Keratinocyte (primary cell): ENCODE measurements around the gene SLC25A47. TPM values are rescaled to one million over a fixed set of nuclear protein-coding genes. Genes with fewer than 3 reads are reported as not detected.

Source experiments
- DNase-seq: peaks from one replicate; pipeline ENCODE4 v3.0.0-alpha.2; 2011; ENCODE audit warnings: low read depth, missing footprints, low spot score
- FAIRE-seq: peaks from 2 replicates; lab custom pipeline; 2011; peaks lifted over from hg19 to GRCh38; lab: Jason Lieb, UNC
- H2AFZ ChIP-seq: 2 replicates; pipeline ENCODE4 v1.6.0; 2012; ENCODE audit warnings: low read length, control low read depth, inconsistent platforms; ENCODE audit not compliant: control insufficient read depth
- H3K27ac ChIP-seq: 2 replicates; pipeline ENCODE4 v1.5.1; 2011; ENCODE audit warnings: low read length; ENCODE audit not compliant: control insufficient read depth, insufficient read depth
- H3K27me3 ChIP-seq: 3 replicates; pipeline ENCODE4 v1.6.0; 2011; ENCODE audit warnings: low read length; ENCODE audit not compliant: control insufficient read depth, insufficient read depth; ENCODE audit errors: extremely low read depth
- H3K36me3 ChIP-seq, 2 experiments: 2 replicates in 1 of 2; 3 replicates in 1 of 2; pipeline ENCODE4 v1.5.1; 2011; ENCODE audit warnings: low read length in 2 of 2, mild to moderate bottlenecking in 1 of 2; ENCODE audit not compliant: control insufficient read depth in 2 of 2, insufficient read depth in 2 of 2; ENCODE audit errors: extremely low read depth in 1 of 2
- H3K4me1 ChIP-seq: 3 replicates; pipeline ENCODE4 v1.5.1; 2011; ENCODE audit warnings: low read length; ENCODE audit not compliant: control insufficient read depth, insufficient read depth; ENCODE audit errors: extremely low read depth
- H3K4me2 ChIP-seq: 3 replicates; pipeline ENCODE4 v1.6.0; 2011; ENCODE audit warnings: low read depth, low read length; ENCODE audit not compliant: control insufficient read depth, insufficient read depth; ENCODE audit errors: extremely low read depth
- H3K4me3 ChIP-seq, 3 experiments: fragments of 200-600 bp in 1 of 3; sonication (generic) in 1 of 3; 2 replicates in 2 of 3; 3 replicates in 1 of 3; pipeline ENCODE4 v1.5.1; 2011 to 2016; ENCODE audit warnings: low read length in 3 of 3, mild to moderate bottlenecking in 3 of 3, control low read depth in 2 of 3, inconsistent platforms in 1 of 3, low read depth in 1 of 3, mixed read lengths in 1 of 3, mixed run types in 1 of 3, moderate library complexity in 1 of 3; ENCODE audit not compliant: control insufficient read depth in 2 of 3, insufficient read depth in 2 of 3; ENCODE audit errors: extremely low read depth in 1 of 3
- H3K79me2 ChIP-seq: 2 replicates; pipeline ENCODE4 v1.6.0; 2012; ENCODE audit warnings: low read length; ENCODE audit not compliant: control insufficient read depth, insufficient read depth
- H3K9ac ChIP-seq: 3 replicates; pipeline ENCODE4 v1.6.0; 2011; ENCODE audit warnings: low read length; ENCODE audit not compliant: control insufficient read depth, insufficient read depth; ENCODE audit errors: extremely low read depth
- H3K9me1 ChIP-seq: 3 replicates; pipeline ENCODE4 v1.6.0; 2011; ENCODE audit warnings: low read length; ENCODE audit not compliant: control insufficient read depth, insufficient read depth; ENCODE audit errors: extremely low read depth
- H3K9me3 ChIP-seq: 2 replicates; pipeline ENCODE4 v1.5.1; 2012; ENCODE audit warnings: low read depth, low read length; ENCODE audit not compliant: control insufficient read depth
- H4K20me1 ChIP-seq: 3 replicates; pipeline ENCODE4 v1.6.0; 2011; ENCODE audit warnings: low read length; ENCODE audit not compliant: control insufficient read depth, insufficient read depth; ENCODE audit errors: extremely low read depth
- CTCF ChIP-seq, 3 experiments: IDR thresholded peaks in 1 of 3; conservative IDR thresholded peaks in 1 of 3; optimal IDR thresholded peaks in 1 of 3; 2 replicates in 2 of 3; 3 replicates in 1 of 3; pipeline versions ENCODE3 to v1.5.1; 2011; ENCODE audit warnings: low read length in 3 of 3, mild to moderate bottlenecking in 3 of 3, moderate library complexity in 2 of 3, control low read depth in 1 of 3, inconsistent platforms in 1 of 3; ENCODE audit not compliant: insufficient read depth in 2 of 3; ENCODE audit errors: extremely low read depth in 1 of 3
- EZH2 ChIP-seq: IDR thresholded peaks from one replicate; pipeline ENCODE4 v1.6.1; 2012; ENCODE audit warnings: inconsistent platforms, mild to moderate bottlenecking, low read length, moderate library complexity
- dilution Hi-C: fragments of 300-500 bp; cut with MboI; formaldehyde crosslinking; loops from one replicate; pipeline ENCODE4 v1.7.0; 2020; ENCODE audit warnings: low sequenced_read_pairs; ENCODE audit not compliant: extremely low pct_ligation_motif_present
- polyA plus RNA-seq, 5 experiments: library from polyadenylated mRNA; depleted of rRNA in 3 of 5; stranded (reverse) in 3 of 5; stranded (forward) in 1 of 5; unstranded in 1 of 5; fragments of >200 nt; gene quantifications; 1 replicate in 1 of 5; 2 replicates in 3 of 5; 3 replicates in 1 of 5; pipeline versions ENCODE4 v1.2.1 to v1.2.3, GENCODE V29; 2011 to 2012; ENCODE audit warnings: missing spikeins in 2 of 5, low read depth in 1 of 5, low replicate concordance in 1 of 5

SLC25A47 gene
- polyA plus RNA-seq, 1 donor (not counting 4 experiments of a cell fraction or from before 2014, with no cell fraction given): not detected

GRCh38 chr14:100285913-100286400 lies 37.2 kb upstream of the SLC25A47 start:
- H3K9ac ChIP-seq: peak overlapping the region; percentile 89
- H3K4me2 ChIP-seq: peak overlapping the region; percentile 77
- no peaks in the 10 kb centered on the region for H3K27me3 ChIP-seq
- peaks cover 0 to 2% of the 10 kb centered on the region in 2 experiments for H3K36me3 ChIP-seq
- TF ChIP-seq EZH2: no peak
- no peak for TF ChIP-seq CTCF (optimal IDR thresholded peaks at IDR 0.05 in 1 of 3, IDR thresholded peaks at IDR 0.05 in 1 of 3, conservative IDR thresholded peaks at IDR 0.05 in 1 of 3; ENCODE audit: extremely low read depth in 1 of 3, insufficient read depth in 2 of 3, low read length in 3 of 3)
- no peak for DNase-seq
- peaks cover 8% of the 10 kb centered on the region for H4K20me1 ChIP-seq
- peaks cover 3% of the 10 kb centered on the region for H3K79me2 ChIP-seq
- H3K9me3 ChIP-seq: no peaks in the 10 kb centered on the region
- FAIRE-seq: no peak
- peaks cover 25% of the 10 kb centered on the region for H3K4me1 ChIP-seq
- peaks cover 5% of the 10 kb centered on the region for H3K9me1 ChIP-seq
- H2AFZ ChIP-seq: no peak overlapping the region
- peak overlapping the region in 2 of 3 experiments; percentile 68 to 75 for H3K4me3 ChIP-seq
- no peak overlapping the region for H3K27ac ChIP-seq
- dilution Hi-C loops: no loop called here

- Histone ChIP-seq H3K27ac (no peak overlapping the region), H2AFZ (no peak overlapping the region)
These were observed 36.5 kb upstream of the SLC25A47 start for GRCh38 chr14:100286484-100287191.

More at GRCh38 chr14:100286484-100287191, 36.5 kb upstream of the SLC25A47 start:
- no peak overlapping the region for H3K9ac ChIP-seq
- H3K36me3 ChIP-seq: peaks cover 0 to 2% of the 10 kb centered on the region in 2 experiments
- FAIRE-seq: no peak
- H3K9me3 ChIP-seq: no peaks in the 10 kb centered on the region
- H4K20me1 ChIP-seq: peaks cover 1% of the 10 kb centered on the region
- H3K4me3 ChIP-seq: no peak overlapping the region
- no peak for DNase-seq
- TF ChIP-seq EZH2 (no peak), CTCF (optimal IDR thresholded peaks at IDR 0.05 in 1 of 3, IDR thresholded peaks at IDR 0.05 in 1 of 3, conservative IDR thresholded peaks at IDR 0.05 in 1 of 3; ENCODE audit: extremely low read depth in 1 of 3, insufficient read depth in 2 of 3, low read length in 3 of 3) (no peak)
- peaks cover 18% of the 10 kb centered on the region for H3K4me1 ChIP-seq
- dilution Hi-C loops: no loop called here
- no peaks in the 10 kb centered on the region for H3K9me1 ChIP-seq
- no peak overlapping the region for H3K4me2 ChIP-seq
- H3K27me3 ChIP-seq: no peaks in the 10 kb centered on the region
- H3K79me2 ChIP-seq: peaks cover 3% of the 10 kb centered on the region
